ENCODE measurements around the gene FGF5.

GRCh38 chr4:80257851-80258250 is 8.6 kb upstream of the FGF5 start:
- TF ChIP-seq, protein P1, sequence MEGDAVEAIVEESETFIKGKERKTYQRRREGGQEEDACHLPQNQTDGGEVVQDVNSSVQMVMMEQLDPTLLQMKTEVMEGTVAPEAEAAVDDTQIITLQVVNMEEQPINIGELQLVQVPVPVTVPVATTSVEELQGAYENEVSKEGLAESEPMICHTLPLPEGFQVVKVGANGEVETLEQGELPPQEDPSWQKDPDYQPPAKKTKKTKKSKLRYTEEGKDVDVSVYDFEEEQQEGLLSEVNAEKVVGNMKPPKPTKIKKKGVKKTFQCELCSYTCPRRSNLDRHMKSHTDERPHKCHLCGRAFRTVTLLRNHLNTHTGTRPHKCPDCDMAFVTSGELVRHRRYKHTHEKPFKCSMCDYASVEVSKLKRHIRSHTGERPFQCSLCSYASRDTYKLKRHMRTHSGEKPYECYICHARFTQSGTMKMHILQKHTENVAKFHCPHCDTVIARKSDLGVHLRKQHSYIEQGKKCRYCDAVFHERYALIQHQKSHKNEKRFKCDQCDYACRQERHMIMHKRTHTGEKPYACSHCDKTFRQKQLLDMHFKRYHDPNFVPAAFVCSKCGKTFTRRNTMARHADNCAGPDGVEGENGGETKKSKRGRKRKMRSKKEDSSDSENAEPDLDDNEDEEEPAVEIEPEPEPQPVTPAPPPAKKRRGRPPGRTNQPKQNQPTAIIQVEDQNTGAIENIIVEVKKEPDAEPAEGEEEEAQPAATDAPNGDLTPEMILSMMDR (IDR thresholded peaks at IDR 0.05), result no peak
- no peak for TF ChIP-seq POLR2A (IDR thresholded peaks at IDR 0.05)
